ENCODE measurements around the gene GSTP1.

Gene GSTP1

DNA sequence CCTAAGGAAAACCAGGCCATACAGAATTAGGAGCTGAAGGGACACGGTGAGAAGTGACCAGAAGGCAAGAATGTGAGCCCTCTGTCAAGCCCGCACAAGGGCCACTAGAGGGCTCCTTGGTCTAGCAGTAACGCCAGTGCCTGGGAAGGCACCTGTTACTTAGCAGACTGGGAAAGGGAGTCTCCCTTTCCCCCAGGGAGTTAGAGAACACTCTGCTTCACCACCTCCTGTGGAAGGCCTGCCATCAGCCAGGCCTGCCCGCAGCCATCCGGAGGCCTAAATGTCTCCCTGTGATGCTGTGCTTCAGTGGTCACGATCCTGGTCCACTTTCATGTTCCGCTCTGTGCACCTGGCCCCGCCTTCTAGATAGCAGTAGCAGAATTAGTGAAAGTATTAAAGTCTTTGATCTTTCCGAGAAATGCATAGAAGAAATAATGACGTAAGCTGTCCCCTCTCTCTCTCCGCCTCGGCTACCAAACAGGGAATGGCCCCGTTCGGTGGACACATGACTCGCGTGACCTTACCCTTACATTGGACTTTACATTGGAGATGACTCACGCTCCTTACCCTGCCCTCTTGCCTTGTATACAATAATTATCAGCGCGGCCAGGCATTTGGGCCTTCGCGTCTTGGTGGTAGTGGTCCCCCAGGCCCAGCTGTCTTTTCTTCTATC lies 10.7 kb upstream of the GSTP1 start:
- TF ChIP-seq, protein P1, sequence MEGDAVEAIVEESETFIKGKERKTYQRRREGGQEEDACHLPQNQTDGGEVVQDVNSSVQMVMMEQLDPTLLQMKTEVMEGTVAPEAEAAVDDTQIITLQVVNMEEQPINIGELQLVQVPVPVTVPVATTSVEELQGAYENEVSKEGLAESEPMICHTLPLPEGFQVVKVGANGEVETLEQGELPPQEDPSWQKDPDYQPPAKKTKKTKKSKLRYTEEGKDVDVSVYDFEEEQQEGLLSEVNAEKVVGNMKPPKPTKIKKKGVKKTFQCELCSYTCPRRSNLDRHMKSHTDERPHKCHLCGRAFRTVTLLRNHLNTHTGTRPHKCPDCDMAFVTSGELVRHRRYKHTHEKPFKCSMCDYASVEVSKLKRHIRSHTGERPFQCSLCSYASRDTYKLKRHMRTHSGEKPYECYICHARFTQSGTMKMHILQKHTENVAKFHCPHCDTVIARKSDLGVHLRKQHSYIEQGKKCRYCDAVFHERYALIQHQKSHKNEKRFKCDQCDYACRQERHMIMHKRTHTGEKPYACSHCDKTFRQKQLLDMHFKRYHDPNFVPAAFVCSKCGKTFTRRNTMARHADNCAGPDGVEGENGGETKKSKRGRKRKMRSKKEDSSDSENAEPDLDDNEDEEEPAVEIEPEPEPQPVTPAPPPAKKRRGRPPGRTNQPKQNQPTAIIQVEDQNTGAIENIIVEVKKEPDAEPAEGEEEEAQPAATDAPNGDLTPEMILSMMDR (conservative IDR thresholded peaks at IDR 0.05; ENCODE audit: low read depth): peak; percentile 89
- CTCF ChIA-PET: interaction anchor here (0.6 to 2.5 kb wide), 12 partner anchors 9 to 56 kb away, joined by 3 to 12 read pairs (median 3); partner anchors contain the start of genes GSTP1 and NUDT8

DNA sequence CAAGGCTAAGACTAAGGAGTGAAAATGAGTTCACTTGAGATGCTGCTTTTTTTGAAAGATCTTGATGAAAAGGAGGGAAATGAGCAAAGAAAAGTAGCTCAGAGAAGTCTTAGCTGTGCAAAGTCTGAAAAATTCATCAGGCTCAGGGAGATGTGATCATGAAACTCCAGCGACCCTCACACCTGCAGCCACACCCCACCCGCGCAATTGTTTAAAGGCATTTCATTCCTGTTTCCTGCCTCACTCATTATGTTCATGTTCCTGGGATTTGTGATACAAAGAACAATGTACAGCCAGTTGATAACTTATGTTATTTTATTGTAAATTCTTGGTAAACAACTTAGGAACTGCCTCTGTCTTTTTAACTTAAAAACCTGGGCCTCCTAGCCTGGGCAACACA lies 8.7 kb upstream of the GSTP1 start:
- no peak for DNase-seq (ENCODE audit: low spot score)
- ChIA-PET CTCF (interaction anchor here (1.1 kb wide), 1 partner anchor 10 kb away, joined by 8 read pairs; no protein-coding TSS in a partner anchor), POLR2A (ENCODE audit: low non-redundant PET) (no interaction called here)
- no peak overlapping the region for H3K27ac ChIP-seq
- TF ChIP-seq, protein P1 (conservative IDR thresholded peaks at IDR 0.05; ENCODE audit: low read depth): no peak

More for the DNA sequence above, 10.7 kb upstream of the GSTP1 start:
- POLR2A ChIA-PET (ENCODE audit: low non-redundant PET): no interaction called here
- no peak for DNase-seq (ENCODE audit: low spot score)
- H3K27ac ChIP-seq: no peak overlapping the region

DNA sequence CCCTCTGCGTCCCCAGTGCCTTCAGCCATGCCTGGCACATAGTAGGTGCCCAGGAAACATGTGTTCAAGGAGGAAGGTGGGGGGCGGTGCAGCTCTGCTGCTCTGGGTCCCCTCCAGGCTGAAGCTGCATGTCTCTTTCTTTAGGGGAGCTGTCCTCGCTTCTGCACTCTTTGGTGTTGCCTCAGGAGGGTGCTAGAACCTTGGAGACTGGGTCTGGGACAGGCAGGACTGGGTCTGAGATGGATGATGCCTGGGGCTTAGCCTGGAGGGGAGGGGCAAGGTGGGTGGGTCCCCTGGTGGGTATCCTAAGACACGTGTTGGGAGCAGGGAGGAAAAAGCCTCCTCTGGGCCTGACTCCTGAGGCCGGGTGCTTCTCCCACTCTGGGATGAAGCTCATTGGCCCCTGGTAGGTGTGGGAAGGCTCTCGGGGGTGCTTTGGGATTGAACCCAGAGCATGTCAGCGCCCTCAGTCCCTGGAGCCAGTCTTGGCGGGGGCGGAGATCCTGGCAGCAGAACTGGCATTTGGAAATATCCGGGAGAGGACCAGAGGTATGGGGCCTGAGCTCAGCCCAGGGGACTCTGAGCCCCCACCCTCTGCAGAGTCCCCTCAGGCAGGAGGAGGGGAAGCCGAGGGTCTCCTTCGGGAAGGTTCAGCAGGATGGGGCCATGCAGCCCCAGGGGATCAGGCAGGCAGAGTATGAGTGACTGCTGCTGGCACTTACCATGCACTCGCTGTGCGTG lies 6.7 kb upstream of the GSTP1 start:
- POLR2A ChIA-PET (ENCODE audit: low non-redundant PET): no interaction called here
- CTCF ChIA-PET: interaction anchor here (0.6 to 0.8 kb wide), 2 partner anchors 23 to 70 kb away, joined by 3 to 6 read pairs; no protein-coding TSS in a partner anchor
- H3K27ac ChIP-seq: no peak overlapping the region
- TF ChIP-seq, protein P1 (conservative IDR thresholded peaks at IDR 0.05; ENCODE audit: low read depth): no peak
- DNase-seq (ENCODE audit: low spot score): no peak

DNA sequence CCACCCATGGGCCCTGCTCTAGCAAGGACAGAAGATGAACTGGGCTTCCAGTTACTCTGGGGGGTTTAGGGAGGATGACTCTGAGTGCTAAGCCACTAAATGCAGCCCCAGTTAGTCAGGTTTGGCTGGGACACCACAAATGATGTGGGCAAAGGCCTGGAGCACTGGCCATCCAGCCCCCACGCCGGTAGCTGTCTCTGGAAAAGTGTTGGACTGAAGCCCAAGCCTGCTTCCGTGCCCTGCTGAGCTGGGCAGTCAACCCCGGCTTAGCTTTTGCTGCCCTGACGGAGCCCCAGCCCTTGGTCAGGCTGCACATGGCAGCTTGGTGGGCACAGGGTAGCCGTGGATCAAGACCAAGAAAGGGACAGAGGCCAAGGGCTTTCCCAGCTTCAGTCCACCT lies 5.7 kb upstream of the GSTP1 start:
- ChIA-PET POLR2A (ENCODE audit: low non-redundant PET) (interaction anchor here (0.6 kb wide), 1 partner anchor 175 kb away, joined by 4 read pairs; no protein-coding TSS in a partner anchor), CTCF (interaction anchor here (0.8 kb wide), 1 partner anchor 22 kb away, joined by 6 read pairs; no protein-coding TSS in a partner anchor)
- no peak overlapping the region for H3K27ac ChIP-seq
- no peak for DNase-seq (ENCODE audit: low spot score)
- TF ChIP-seq, protein P1 (conservative IDR thresholded peaks at IDR 0.05; ENCODE audit: low read depth): no peak

DNA sequence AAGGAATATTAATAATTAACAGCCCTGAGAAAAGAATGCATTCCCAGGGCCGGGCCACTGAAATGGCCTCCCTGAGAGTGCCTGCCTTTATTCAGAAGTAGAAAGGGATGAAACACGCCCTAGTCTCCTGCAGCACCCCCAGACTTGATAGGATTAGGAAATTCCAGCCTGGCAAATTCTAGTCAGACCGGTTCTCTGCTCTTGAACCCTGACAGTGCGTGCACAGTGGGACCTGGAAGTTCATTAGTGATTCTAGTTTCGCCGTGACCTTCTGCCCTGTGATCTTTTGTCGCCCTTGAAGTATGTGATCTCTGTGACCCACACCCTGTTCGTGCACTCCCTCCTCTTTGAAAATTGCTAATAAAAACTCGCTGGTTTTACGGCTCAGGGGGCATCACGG lies 2.1 kb upstream of the GSTP1 start:
- no peak for DNase-seq (ENCODE audit: low spot score)
- H3K27ac ChIP-seq: no peak overlapping the region
- CTCF ChIA-PET: no interaction called here
- POLR2A ChIA-PET (ENCODE audit: low non-redundant PET): interaction anchor here (0.7 kb wide), 1 partner anchor 174 kb away, joined by 7 read pairs; no protein-coding TSS in a partner anchor
- TF ChIP-seq, protein P1 (conservative IDR thresholded peaks at IDR 0.05; ENCODE audit: low read depth): no peak

DNA sequence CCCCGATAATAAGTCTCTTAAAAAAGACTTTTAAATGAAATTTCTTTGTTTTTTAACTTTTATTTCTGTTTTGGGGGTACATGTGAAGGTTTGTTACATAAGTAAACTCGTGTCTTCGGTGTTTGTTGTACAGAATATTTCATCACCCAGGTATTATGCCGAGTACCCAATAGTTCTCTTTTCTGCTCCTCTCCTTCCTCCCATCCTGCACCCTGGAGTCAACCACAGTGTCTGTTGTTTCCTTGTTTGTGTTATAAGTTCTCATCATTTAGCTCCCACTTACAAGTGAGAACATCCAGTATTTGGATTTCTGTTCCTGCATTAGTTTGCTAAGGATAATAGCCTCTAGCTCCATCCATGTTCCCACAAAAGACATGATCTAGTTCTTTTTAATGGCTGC lies 1.6 kb upstream of the GSTP1 start:
- ChIA-PET POLR2A (ENCODE audit: low non-redundant PET) (interaction anchor here (1.3 kb wide), 1 partner anchor 25 kb away, joined by 3 read pairs; the partner anchor contains the start of gene NDUFV1), CTCF (interaction anchor here (1.7 kb wide), 1 partner anchor 9 kb away, joined by 12 read pairs; no protein-coding TSS in a partner anchor)
- H3K27ac ChIP-seq: no peak overlapping the region
- TF ChIP-seq, protein P1 (conservative IDR thresholded peaks at IDR 0.05; ENCODE audit: low read depth): no peak
- DNase-seq (ENCODE audit: low spot score): no peak
